ENCODE measurements around the gene RNU1-2.
A peak's percentile ranks its signal among the peaks of the same experiment; 100 is the strongest.
"Not testable (repeated sequence)": the region's sequence is repeated elsewhere in the genome, so short reads cannot be mapped to it uniquely, and the experiment has no call there.

The RNU1-2 gene

GRCh38 chr1:16888860-16889816, 6.6 kb upstream of the RNU1-2 start:
- DNase-seq (ENCODE audit: low read depth), result peak; percentile 26

GRCh38 chr1:16890539-16891021, 5.2 kb upstream of the RNU1-2 start:
- not testable (repeated sequence) for DNase-seq (ENCODE audit: low read depth)

GRCh38 chr1:16891057-16891456, 4.7 kb upstream of the RNU1-2 start:
- not testable (repeated sequence) for DNase-seq (ENCODE audit: low read depth)

GRCh38 chr1:16892978-16893525, 2.7 kb upstream of the RNU1-2 start:
- not testable (repeated sequence) for DNase-seq (ENCODE audit: low read depth)

GRCh38 chr1:16893796-16894195, 2.0 kb upstream of the RNU1-2 start:
- not testable (repeated sequence) for DNase-seq (ENCODE audit: low read depth)

GRCh38 chr1:16894338-16894737, 1.4 kb upstream of the RNU1-2 start:
- DNase-seq (ENCODE audit: low read depth), result not testable (repeated sequence)

GRCh38 chr1:16895233-16895597, 565 bp upstream of the RNU1-2 start:
- DNase-seq (ENCODE audit: low read depth), result not testable (repeated sequence)

- peak; percentile 40 for DNase-seq (ENCODE audit: low read depth)
Observed at GRCh38 chr1:16896316-16897055, 706 bp downstream of the RNU1-2 start.

GRCh38 chr1:16897653-16898052, 1.9 kb downstream of the RNU1-2 start:
- DNase-seq (ENCODE audit: low read depth), result not testable (repeated sequence)

- not testable (repeated sequence) for DNase-seq (ENCODE audit: low read depth)
Observed at GRCh38 chr1:16898298-16898697, 2.5 kb downstream of the RNU1-2 start.

GRCh38 chr1:16899020-16899419, 3.2 kb downstream of the RNU1-2 start:
- not testable (repeated sequence) for DNase-seq (ENCODE audit: low read depth)

GRCh38 chr1:16900751-16901150, 5.0 kb downstream of the RNU1-2 start:
- DNase-seq (ENCODE audit: low read depth), result no peak

GRCh38 chr1:16901371-16901770, 5.6 kb downstream of the RNU1-2 start:
- DNase-seq (ENCODE audit: low read depth), result not testable (repeated sequence)

- DNase-seq (ENCODE audit: low read depth), result no peak
Observed at GRCh38 chr1:16903054-16903453, 7.3 kb downstream of the RNU1-2 start.

- no peak for DNase-seq (ENCODE audit: low read depth)
Observed at GRCh38 chr1:16903458-16903796, 7.6 kb downstream of the RNU1-2 start.

- DNase-seq (ENCODE audit: low read depth), result peak; percentile 100
Observed at GRCh38 chr1:16904560-16905109, 8.9 kb downstream of the RNU1-2 start.

GRCh38 chr1:16905110-16905867, 9.5 kb downstream of the RNU1-2 start:
- DNase-seq (ENCODE audit: low read depth), result no peak

GRCh38 chr1:16905868-16906702, 10.3 kb downstream of the RNU1-2 start:
- DNase-seq (ENCODE audit: low read depth), result no peak

GRCh38 chr1:16906873-16907272, 11.1 kb downstream of the RNU1-2 start:
- DNase-seq (ENCODE audit: low read depth), result no peak
